ENCODE results near the gene TMEM232. TPM values are rescaled to one million over a fixed set of nuclear protein-coding genes. Genes with fewer than 3 reads are reported as not detected.
A peak's percentile ranks its signal among the peaks of the same experiment; 100 is the strongest.

TMEM232 gene
- total and polyA plus RNA-seq, 9 of the 15 experiments (the other 6 are each of a cell fraction or from before 2014, with no cell fraction given): 0.09 to 2.2 (median 0.41) TPM

DNA sequence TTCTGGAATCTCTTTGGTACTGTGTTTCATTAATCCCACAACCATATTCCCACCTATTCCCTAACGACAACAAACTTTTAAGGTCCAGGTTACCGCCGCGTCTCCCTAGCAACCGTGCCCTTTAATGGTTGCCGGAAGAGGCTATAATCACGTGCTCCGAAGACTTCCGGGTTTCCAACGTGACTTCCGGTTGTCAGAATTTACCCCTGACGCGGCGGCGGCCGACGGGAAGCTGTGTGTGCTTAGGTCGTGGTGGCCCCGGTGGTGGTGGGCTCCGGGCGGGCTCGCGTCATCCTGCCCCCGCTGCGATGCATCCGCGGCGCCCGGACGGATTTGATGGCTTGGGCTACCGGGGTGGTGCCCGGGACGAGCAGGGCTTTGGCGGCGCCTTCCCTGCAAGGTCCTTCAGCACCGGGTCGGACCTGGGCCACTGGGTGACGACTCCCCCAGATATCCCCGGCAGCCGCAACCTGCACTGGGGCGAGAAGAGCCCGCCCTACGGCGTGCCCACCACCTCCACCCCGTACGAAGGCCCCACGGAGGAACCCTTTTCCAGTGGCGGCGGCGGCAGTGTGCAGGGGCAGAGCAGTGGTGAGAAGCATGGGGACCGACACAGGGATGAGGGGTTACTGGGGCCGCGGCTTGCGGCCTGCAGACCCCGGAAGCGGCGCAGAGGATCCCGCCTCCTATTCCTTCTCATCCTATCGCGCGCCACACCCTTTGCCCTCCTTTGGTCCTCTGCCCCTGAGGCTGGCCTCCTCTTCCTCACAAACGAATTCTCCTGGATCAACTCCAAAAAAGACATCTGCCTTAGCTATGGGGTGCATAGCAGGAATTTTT, 12.6 kb upstream of the TMEM232 start, which contains the start of gene SLC25A46 (continued):
- TF ChIP-seq, protein P1, sequence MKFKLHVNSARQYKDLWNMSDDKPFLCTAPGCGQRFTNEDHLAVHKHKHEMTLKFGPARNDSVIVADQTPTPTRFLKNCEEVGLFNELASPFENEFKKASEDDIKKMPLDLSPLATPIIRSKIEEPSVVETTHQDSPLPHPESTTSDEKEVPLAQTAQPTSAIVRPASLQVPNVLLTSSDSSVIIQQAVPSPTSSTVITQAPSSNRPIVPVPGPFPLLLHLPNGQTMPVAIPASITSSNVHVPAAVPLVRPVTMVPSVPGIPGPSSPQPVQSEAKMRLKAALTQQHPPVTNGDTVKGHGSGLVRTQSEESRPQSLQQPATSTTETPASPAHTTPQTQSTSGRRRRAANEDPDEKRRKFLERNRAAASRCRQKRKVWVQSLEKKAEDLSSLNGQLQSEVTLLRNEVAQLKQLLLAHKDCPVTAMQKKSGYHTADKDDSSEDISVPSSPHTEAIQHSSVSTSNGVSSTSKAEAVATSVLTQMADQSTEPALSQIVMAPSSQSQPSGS (CRISPR knock-in tag; IDR thresholded peaks at IDR 0.05): no peak
- TF ChIP-seq ZKSCAN3 (CRISPR knock-in tag; IDR thresholded peaks at IDR 0.05): no peak
- peak; percentile 89 for TF ChIP-seq RBBP5 (IDR thresholded peaks at IDR 0.05; ENCODE audit: borderline replicate concordance, insufficient read depth, low read length, poor library complexity, severe bottlenecking)
- no peak for TF ChIP-seq RBM15 (IDR thresholded peaks at IDR 0.05; ENCODE audit: insufficient read depth, low read length)
- no peak for TF ChIP-seq IFI16 (CRISPR knock-in tag; IDR thresholded peaks at IDR 0.05)
- no peak for TF ChIP-seq COPS2 (conservative IDR thresholded peaks at IDR 0.05)
- peak; percentile 92 for TF ChIP-seq POLR2A (conservative IDR thresholded peaks at IDR 0.05)
- TF ChIP-seq, protein P2, sequence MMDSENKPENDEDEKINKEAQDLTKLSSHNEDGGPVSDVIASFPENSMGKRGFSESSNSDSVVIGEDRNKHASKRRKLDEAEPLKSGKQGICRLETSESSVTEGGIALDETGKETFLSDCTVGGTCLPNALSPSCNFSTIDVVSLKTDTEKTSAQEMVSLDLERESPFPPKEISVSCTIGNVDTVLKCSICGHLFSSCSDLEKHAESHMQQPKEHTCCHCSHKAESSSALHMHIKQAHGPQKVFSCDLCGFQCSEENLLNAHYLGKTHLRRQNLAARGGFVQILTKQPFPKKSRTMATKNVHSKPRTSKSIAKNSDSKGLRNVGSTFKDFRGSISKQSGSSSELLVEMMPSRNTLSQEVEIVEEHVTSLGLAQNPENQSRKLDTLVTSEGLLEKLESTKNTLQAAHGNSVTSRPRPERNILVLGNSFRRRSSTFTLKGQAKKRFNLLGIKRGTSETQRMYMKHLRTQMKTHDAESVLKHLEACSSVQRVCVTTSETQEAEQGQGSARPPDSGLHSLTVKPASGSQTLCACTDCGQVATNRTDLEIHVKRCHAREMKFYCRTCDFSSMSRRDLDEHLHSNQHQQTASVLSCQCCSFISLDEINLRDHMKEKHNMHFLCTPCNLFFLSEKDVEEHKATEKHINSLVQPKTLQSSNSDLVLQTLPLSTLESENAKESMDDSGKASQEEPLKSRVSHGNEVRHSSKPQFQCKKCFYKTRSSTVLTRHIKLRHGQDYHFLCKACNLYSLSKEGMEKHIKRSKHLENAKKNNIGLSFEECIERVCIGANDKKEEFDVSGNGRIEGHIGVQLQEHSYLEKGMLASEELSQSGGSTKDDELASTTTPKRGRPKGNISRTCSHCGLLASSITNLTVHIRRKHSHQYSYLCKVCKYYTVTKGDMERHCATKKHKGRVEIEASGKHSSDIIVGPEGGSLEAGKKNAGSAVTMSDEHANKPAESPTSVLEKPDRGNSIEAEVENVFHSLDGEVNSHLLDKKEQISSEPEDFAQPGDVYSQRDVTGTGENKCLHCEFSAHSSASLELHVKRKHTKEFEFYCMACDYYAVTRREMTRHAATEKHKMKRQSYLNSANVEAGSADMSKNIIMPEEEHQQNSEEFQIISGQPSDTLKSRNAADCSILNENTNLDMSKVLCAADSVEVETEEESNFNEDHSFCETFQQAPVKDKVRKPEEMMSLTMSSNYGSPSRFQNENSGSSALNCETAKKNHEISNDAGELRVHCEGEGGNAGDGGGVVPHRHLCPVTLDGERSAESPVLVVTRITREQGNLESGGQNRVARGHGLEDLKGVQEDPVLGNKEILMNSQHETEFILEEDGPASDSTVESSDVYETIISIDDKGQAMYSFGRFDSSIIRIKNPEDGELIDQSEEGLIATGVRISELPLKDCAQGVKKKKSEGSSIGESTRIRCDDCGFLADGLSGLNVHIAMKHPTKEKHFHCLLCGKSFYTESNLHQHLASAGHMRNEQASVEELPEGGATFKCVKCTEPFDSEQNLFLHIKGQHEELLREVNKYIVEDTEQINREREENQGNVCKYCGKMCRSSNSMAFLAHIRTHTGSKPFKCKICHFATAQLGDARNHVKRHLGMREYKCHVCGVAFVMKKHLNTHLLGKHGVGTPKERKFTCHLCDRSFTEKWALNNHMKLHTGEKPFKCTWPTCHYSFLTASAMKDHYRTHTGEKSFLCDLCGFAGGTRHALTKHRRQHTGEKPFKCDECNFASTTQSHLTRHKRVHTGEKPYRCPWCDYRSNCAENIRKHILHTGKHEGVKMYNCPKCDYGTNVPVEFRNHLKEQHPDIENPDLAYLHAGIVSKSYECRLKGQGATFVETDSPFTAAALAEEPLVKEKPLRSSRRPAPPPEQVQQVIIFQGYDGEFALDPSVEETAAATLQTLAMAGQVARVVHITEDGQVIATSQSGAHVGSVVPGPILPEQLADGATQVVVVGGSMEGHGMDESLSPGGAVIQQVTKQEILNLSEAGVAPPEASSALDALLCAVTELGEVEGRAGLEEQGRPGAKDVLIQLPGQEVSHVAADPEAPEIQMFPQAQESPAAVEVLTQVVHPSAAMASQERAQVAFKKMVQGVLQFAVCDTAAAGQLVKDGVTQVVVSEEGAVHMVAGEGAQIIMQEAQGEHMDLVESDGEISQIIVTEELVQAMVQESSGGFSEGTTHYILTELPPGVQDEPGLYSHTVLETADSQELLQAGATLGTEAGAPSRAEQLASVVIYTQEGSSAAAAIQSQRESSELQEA (IDR thresholded peaks at IDR 0.05; ENCODE audit: low read depth): no peak
- TF ChIP-seq GATAD2B (IDR thresholded peaks at IDR 0.05; ENCODE audit: borderline replicate concordance): no peak; the same call in 1 of the 2 replicates
- no peak for TF ChIP-seq ARNT (IDR thresholded peaks at IDR 0.05)
- TF ChIP-seq ARID2 (IDR thresholded peaks at IDR 0.05): no peak
- TF ChIP-seq, protein P3, sequence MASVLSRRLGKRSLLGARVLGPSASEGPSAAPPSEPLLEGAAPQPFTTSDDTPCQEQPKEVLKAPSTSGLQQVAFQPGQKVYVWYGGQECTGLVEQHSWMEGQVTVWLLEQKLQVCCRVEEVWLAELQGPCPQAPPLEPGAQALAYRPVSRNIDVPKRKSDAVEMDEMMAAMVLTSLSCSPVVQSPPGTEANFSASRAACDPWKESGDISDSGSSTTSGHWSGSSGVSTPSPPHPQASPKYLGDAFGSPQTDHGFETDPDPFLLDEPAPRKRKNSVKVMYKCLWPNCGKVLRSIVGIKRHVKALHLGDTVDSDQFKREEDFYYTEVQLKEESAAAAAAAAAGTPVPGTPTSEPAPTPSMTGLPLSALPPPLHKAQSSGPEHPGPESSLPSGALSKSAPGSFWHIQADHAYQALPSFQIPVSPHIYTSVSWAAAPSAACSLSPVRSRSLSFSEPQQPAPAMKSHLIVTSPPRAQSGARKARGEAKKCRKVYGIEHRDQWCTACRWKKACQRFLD (CRISPR knock-in tag; IDR thresholded peaks at IDR 0.05): peak; percentile 74; the same call in 1 of the 2 replicates
- TF ChIP-seq THAP7 (CRISPR knock-in tag; IDR thresholded peaks at IDR 0.05): 0 out of 2 replicates have a peak, but pooled peaks have one; percentile 29
- TF ChIP-seq TFAP4 (CRISPR knock-in tag; IDR thresholded peaks at IDR 0.05; ENCODE audit: borderline replicate concordance): peak; percentile 57; the same call in 1 of the 2 replicates
